H9 (cell line): ENCODE results near the gene DCDC2C. TPM values are rescaled to one million over a fixed set of nuclear protein-coding genes. Genes with fewer than 3 reads are reported as not detected.

Source experiments
- DNase-seq: peaks from one replicate; pipeline ENCODE4 v3.0.0-alpha.2; 2017
- H2AFZ ChIP-seq: one replicate; pipeline ENCODE4 v1.6.1; 2013; ENCODE audit warnings: mild to moderate bottlenecking, low read length, control low read depth, moderate library complexity
- H2AK5ac ChIP-seq: 2 replicates; pipeline ENCODE4 v1.6.1; 2013; ENCODE audit warnings: low read length, control low read depth, mixed read lengths; ENCODE audit not compliant: insufficient read length
- H2BK120ac ChIP-seq: one replicate; pipeline ENCODE4 v1.6.1; 2013; ENCODE audit warnings: low read depth, mild to moderate bottlenecking, low read length, control low read depth, inconsistent platforms; ENCODE audit not compliant: poor library complexity, severe bottlenecking
- H2BK12ac ChIP-seq: 2 replicates; pipeline ENCODE4 v1.6.1; 2013; ENCODE audit warnings: low read length, control low read depth, mixed read lengths, low read depth; ENCODE audit not compliant: insufficient read length
- H2BK15ac ChIP-seq: 2 replicates; pipeline ENCODE4 v1.6.1; 2013; ENCODE audit warnings: low read depth, low read length, control low read depth
- H2BK20ac ChIP-seq: one replicate; pipeline ENCODE4 v1.6.1; 2013; ENCODE audit warnings: low read depth, mild to moderate bottlenecking, low read length, control low read depth, inconsistent platforms; ENCODE audit not compliant: poor library complexity, severe bottlenecking
- H2BK5ac ChIP-seq: 2 replicates; pipeline ENCODE4 v1.6.1; 2013; ENCODE audit warnings: low read length, control low read depth, mixed read lengths; ENCODE audit not compliant: insufficient read length
- H3K14ac ChIP-seq: 2 replicates; pipeline ENCODE4 v1.6.1; 2013; ENCODE audit warnings: low read length, control low read depth; ENCODE audit not compliant: insufficient read depth
- H3K18ac ChIP-seq: 2 replicates; pipeline ENCODE4 v1.6.1; 2013; ENCODE audit warnings: low read depth, mild to moderate bottlenecking, mixed read lengths, low read length, control low read depth; ENCODE audit not compliant: insufficient read length
- H3K23ac ChIP-seq: 2 replicates; pipeline ENCODE4 v1.6.1; 2013; ENCODE audit warnings: low read length, control low read depth, mixed read lengths, low read depth; ENCODE audit not compliant: insufficient read length
- H3K23me2 ChIP-seq: 2 replicates; pipeline ENCODE4 v1.6.1; 2013; ENCODE audit warnings: low read depth, mild to moderate bottlenecking, mixed read lengths, low read length, control low read depth; ENCODE audit not compliant: insufficient read length, poor library complexity, severe bottlenecking
- H3K27ac ChIP-seq: 2 replicates; pipeline ENCODE4 v1.5.1; 2013; ENCODE audit warnings: low read length, control low read depth, mixed read lengths, low read depth; ENCODE audit not compliant: insufficient read length
- H3K27me3 ChIP-seq: 2 replicates; pipeline ENCODE4 v1.6.1; 2013; ENCODE audit warnings: low read length, control low read depth, inconsistent platforms; ENCODE audit not compliant: insufficient read depth
- H3K4ac ChIP-seq: 2 replicates; pipeline ENCODE4 v1.6.1; 2013; ENCODE audit warnings: low read depth, mild to moderate bottlenecking, control low read depth, inconsistent platforms, low read length, moderate library complexity
- H3K4me1 ChIP-seq: 2 replicates; pipeline ENCODE4 v1.6.1; 2013; ENCODE audit warnings: low read length, control low read depth, inconsistent platforms; ENCODE audit not compliant: insufficient read depth
- H3K4me2 ChIP-seq: 2 replicates; pipeline ENCODE4 v1.6.1; 2013; ENCODE audit warnings: low read length, control low read depth, mixed read lengths; ENCODE audit not compliant: insufficient read length, insufficient read depth
- H3K56ac ChIP-seq: 2 replicates; pipeline ENCODE4 v1.6.1; 2013; ENCODE audit warnings: low read depth, mild to moderate bottlenecking, mixed read lengths, low read length, control low read depth; ENCODE audit not compliant: insufficient read length
- H3K79me1 ChIP-seq: 2 replicates; pipeline ENCODE4 v1.6.1; 2013; ENCODE audit warnings: low read depth, mild to moderate bottlenecking, moderate library complexity, low read length, control low read depth, inconsistent platforms; ENCODE audit not compliant: insufficient read depth, poor library complexity, severe bottlenecking
- H3K79me2 ChIP-seq: 2 replicates; pipeline ENCODE4 v1.6.1; 2013; ENCODE audit warnings: low read length, control low read depth, inconsistent platforms; ENCODE audit not compliant: insufficient read depth
- H3K9ac ChIP-seq: 2 replicates; pipeline ENCODE4 v1.6.1; 2013; ENCODE audit warnings: low read length, control low read depth, mixed read lengths; ENCODE audit not compliant: insufficient read length; ENCODE audit errors: extremely low read depth
- H3K9me3 ChIP-seq: one replicate; pipeline ENCODE4 v1.6.1; 2013; ENCODE audit warnings: low read depth, low read length, inconsistent platforms; ENCODE audit not compliant: control insufficient read depth
- H3T11ph ChIP-seq: one replicate; pipeline ENCODE4 v1.6.1; 2013; ENCODE audit warnings: mild to moderate bottlenecking, low read length, control low read depth, inconsistent platforms
- H4K20me1 ChIP-seq: one replicate; pipeline ENCODE4 v1.6.1; 2013; ENCODE audit not compliant: control insufficient read depth, insufficient read length, insufficient read depth
- H4K5ac ChIP-seq: 2 replicates; pipeline ENCODE4 v1.6.1; 2013; ENCODE audit warnings: low read depth, mild to moderate bottlenecking, mixed read lengths, low read length, control low read depth; ENCODE audit not compliant: insufficient read length
- H4K8ac ChIP-seq: replicated peaks from 2 replicates; pipeline ENCODE4 v1.6.1; 2013; ENCODE audit warnings: low read length, control low read depth, mixed read lengths, low read depth; ENCODE audit not compliant: insufficient read length
- H4K91ac ChIP-seq: 2 replicates; pipeline ENCODE4 v1.6.1; 2013; ENCODE audit warnings: low read depth, mild to moderate bottlenecking, moderate library complexity, mixed read lengths, low read length, control low read depth; ENCODE audit not compliant: insufficient read length
- H3K27ac Mint-ChIP-seq, 3 experiments: 2 replicates in 2 of 3; 3 replicates in 1 of 3; pipeline ENCODE4 v1.8.0; 2020 to 2021; ENCODE audit warnings: mixed read lengths in 3 of 3, mild to moderate bottlenecking in 1 of 3, moderate library complexity in 1 of 3
- H3K27me3 Mint-ChIP-seq: 2 replicates; pipeline ENCODE4 v1.8.0; 2021; ENCODE audit warnings: low read depth, mild to moderate bottlenecking, moderate library complexity, mixed read lengths
- H3K36me3 Mint-ChIP-seq, 3 experiments: 2 replicates in 2 of 3; 3 replicates in 1 of 3; pipeline ENCODE4 v1.8.0; 2020 to 2021; ENCODE audit warnings: low read depth in 3 of 3, mixed read lengths in 3 of 3; ENCODE audit not compliant: insufficient read depth in 1 of 3
- H3K4me1 Mint-ChIP-seq, 2 experiments: 2 replicates each; pipeline ENCODE4 v1.8.0; 2020; ENCODE audit warnings: mixed read lengths in 2 of 2
- H3K4me3 Mint-ChIP-seq, 2 experiments: 2 replicates in 1 of 2; 3 replicates in 1 of 2; pipeline ENCODE4 v1.8.0; 2020 to 2021; ENCODE audit warnings: mild to moderate bottlenecking in 2 of 2, mixed read lengths in 2 of 2, moderate library complexity in 1 of 2
- H3K9me3 Mint-ChIP-seq, 2 experiments: 2 replicates in 1 of 2; 3 replicates in 1 of 2; pipeline ENCODE4 v1.8.0; 2020; ENCODE audit warnings: mild to moderate bottlenecking in 2 of 2, mixed read lengths in 2 of 2, moderate library complexity in 1 of 2
- CTCF ChIP-seq: fragments of 200-600 bp; sonication (generic); conservative IDR thresholded peaks from 3 replicates; pipeline ENCODE4 v1.8.0; 2021; ENCODE audit warnings: antibody characterized with exemption, mild to moderate bottlenecking
- WGBS: extraction: QIAGEN DNeasy Blood & Tissue Kit; methylation state at CpG from one replicate; pipeline ENCODE4 v1.1.7; 2013; ENCODE audit warnings: missing lambda C conversion rate, low lambda C conversion rate, mixed read lengths; ENCODE audit not compliant: insufficient read length; ENCODE audit errors: extremely low coverage; 5-methylcytosine and 5-hydroxymethylcytosine counted together
- total RNA-seq: library from RNA; stranded (reverse); gene quantifications from 2 replicates; pipeline ENCODE4 v1.2.1, GENCODE V29; 2021

Gene DCDC2C
- total RNA-seq, 1 experiment from 2014 or later = not detected

- H3K36me3 Mint-ChIP-seq = no peaks in the 10 kb centered on the region
These were observed 68.2 kb downstream of the DCDC2C start for GRCh38 chr2:3771576-3771975.

More at GRCh38 chr2:3771576-3771975, 68.2 kb downstream of the DCDC2C start:
- Histone ChIP-seq H4K5ac (no peak overlapping the region), H4K20me1 (no peaks in the 10 kb centered on the region), H3K27ac (no peak overlapping the region), H2BK120ac (no peak overlapping the region), H4K91ac (no peak overlapping the region), H3K79me1 (no peaks in the 10 kb centered on the region), H3K56ac (no peak overlapping the region), H3K4me2 (no peak overlapping the region), H2AK5ac (no peak overlapping the region), H3K9ac (no peak overlapping the region), H3K23me2 (no peaks in the 10 kb centered on the region), H3K4me1 (no peaks in the 10 kb centered on the region), H3K23ac (no peak overlapping the region), H3K79me2 (no peaks in the 10 kb centered on the region), H2BK15ac (no peak overlapping the region), H3K9me3 (no peaks in the 10 kb centered on the region), H2BK5ac (no peak overlapping the region), H2BK20ac (no peak overlapping the region), H3K27me3 (no peaks in the 10 kb centered on the region), H3T11ph (no peak overlapping the region), H4K8ac (no peak overlapping the region), H3K18ac (no peak overlapping the region), H2BK12ac (no peak overlapping the region), H2AFZ (no peak overlapping the region), H3K4ac (no peak overlapping the region), H3K14ac (no peak overlapping the region)
- 0 out of 4 replicates have a peak, but pooled peaks cover 3 to 4% of the 10 kb centered on the region in 2 experiments for H3K4me1 Mint-ChIP-seq
- H3K4me3 Mint-ChIP-seq = no peak overlapping the region
- no CpG with 5 or more reads among the region's 13 CpGs for WGBS
- no peak for TF ChIP-seq CTCF
- no peak overlapping the region for H3K27ac Mint-ChIP-seq
- no peak for DNase-seq
- no peaks in the 10 kb centered on the region for H3K9me3 Mint-ChIP-seq
- H3K27me3 Mint-ChIP-seq = peaks cover 10% of the 10 kb centered on the region
